HG03175 (cell line): ENCODE results near the gene TPH2.
A peak's percentile ranks its signal among the peaks of the same experiment; 100 is the strongest.

ENCODE experiments used
- ATAC-seq: cut with Tn5 transposase; IDR thresholded peaks from one replicate; pipeline ENCODE4 v1.9.1; 2021; ENCODE audit warnings: mild to moderate bottlenecking, moderate library complexity; ENCODE audit not compliant: unreplicated experiment

The TPH2 gene

GRCh38 chr12:71958457-71958856, 19.8 kb downstream of the TPH2 start:
- ATAC-seq: no peak

GRCh38 chr12:71958993-71959578, 20.4 kb downstream of the TPH2 start:
- ATAC-seq: no peak

- no peak for ATAC-seq
Observed at GRCh38 chr12:71967211-71967610, 28.6 kb downstream of the TPH2 start.

GRCh38 chr12:71969330-71969729, 30.7 kb downstream of the TPH2 start:
- ATAC-seq: no peak

- no peak for ATAC-seq
Observed at GRCh38 chr12:71970031-71970430, 31.4 kb downstream of the TPH2 start.

- no peak for ATAC-seq
Observed at GRCh38 chr12:71972441-71973074, 33.9 kb downstream of the TPH2 start.

- ATAC-seq: no peak
Observed at GRCh38 chr12:71973687-71974086, 35.0 kb downstream of the TPH2 start.

- ATAC-seq: no peak
Observed at GRCh38 chr12:71980538-71980937, 41.9 kb downstream of the TPH2 start.

GRCh38 chr12:71981149-71981548, 42.5 kb downstream of the TPH2 start:
- no peak for ATAC-seq

- ATAC-seq: no peak
Observed at GRCh38 chr12:71994715-71995114, 56.1 kb downstream of the TPH2 start.

GRCh38 chr12:71999795-72000194, 61.1 kb downstream of the TPH2 start:
- no peak for ATAC-seq

GRCh38 chr12:72000969-72001648, 62.5 kb downstream of the TPH2 start:
- ATAC-seq: no peak

- no peak for ATAC-seq
Observed at GRCh38 chr12:72006766-72007165, 68.1 kb downstream of the TPH2 start.

- no peak for ATAC-seq
Observed at GRCh38 chr12:72010356-72010755, 71.7 kb downstream of the TPH2 start.

GRCh38 chr12:72011374-72011773, 72.7 kb downstream of the TPH2 start:
- ATAC-seq: no peak

- no peak for ATAC-seq
Observed at GRCh38 chr12:72012874-72013273, 74.2 kb downstream of the TPH2 start.

GRCh38 chr12:72015895-72016294, 77.2 kb downstream of the TPH2 start:
- no peak for ATAC-seq

GRCh38 chr12:72017054-72017651, 78.5 kb downstream of the TPH2 start:
- ATAC-seq: peak; percentile 99

GRCh38 chr12:72018036-72018435, 79.4 kb downstream of the TPH2 start:
- ATAC-seq: no peak

- no peak for ATAC-seq
Observed at GRCh38 chr12:72024613-72025012, 86.0 kb downstream of the TPH2 start.

GRCh38 chr12:72025524-72025923, 86.9 kb downstream of the TPH2 start:
- ATAC-seq: no peak

- ATAC-seq: no peak
Observed at GRCh38 chr12:72028966-72029365, 90.3 kb downstream of the TPH2 start.
